ENCODE measurements around the gene AGAP9. TPM values are rescaled to one million over a fixed set of nuclear protein-coding genes. Genes with fewer than 3 reads are reported as not detected.
"Not testable (repeated sequence)": the region's sequence is repeated elsewhere in the genome, so short reads cannot be mapped to it uniquely, and the experiment has no call there.

The AGAP9 gene
- total RNA-seq, 1 experiment from 2014 or later, result 20.7 TPM

- BruUV-seq (replicated peaks); CTCF ChIA-PET; intact Hi-C loops (cut with micrococcal nuclease; ENCODE audit: unreplicated experiment); H3K9me3 ChIP-seq; H3K4me3 ChIP-seq (ENCODE audit: low read depth, low read length); DNase-seq; H3K27ac Mint-ChIP-seq (ENCODE audit: unreplicated experiment); H3K4me1 ChIP-seq; H3K4me1 Mint-ChIP-seq (ENCODE audit: low read depth, unreplicated experiment); H3K36me3 Mint-ChIP-seq (ENCODE audit: insufficient read depth, unreplicated experiment); H3K27me3 ChIP-seq (replicated peaks; ENCODE audit: control insufficient read depth, insufficient read depth, low read length); H3K9me3 Mint-ChIP-seq (ENCODE audit: unreplicated experiment); POLR2A ChIA-PET; H3K4me3 Mint-ChIP-seq (ENCODE audit: unreplicated experiment); H3K27me3 Mint-ChIP-seq (ENCODE audit: insufficient read depth, unreplicated experiment); H3K36me3 ChIP-seq (ENCODE audit: control insufficient read depth, insufficient read depth, low read length): not testable (repeated sequence)
These were observed 31.8 kb downstream of the AGAP9 start, which contains the start of gene FAM25G for GRCh38 chr10:47491600-47491999. TSS of gene FAM25G (minus strand) at chr10:47491700. CDS start at chr10:47491674, 26 bp downstream.

GRCh38 chr10:47489630-47490029, 33.8 kb downstream of the AGAP9 start:
- H3K4me3 Mint-ChIP-seq (ENCODE audit: unreplicated experiment); DNase-seq; H3K36me3 Mint-ChIP-seq (ENCODE audit: insufficient read depth, unreplicated experiment); H3K27me3 ChIP-seq (replicated peaks; ENCODE audit: control insufficient read depth, insufficient read depth, low read length); H3K36me3 ChIP-seq (ENCODE audit: control insufficient read depth, insufficient read depth, low read length); H3K4me1 ChIP-seq; POLR2A ChIA-PET; H3K4me3 ChIP-seq (ENCODE audit: low read depth, low read length); H3K4me1 Mint-ChIP-seq (ENCODE audit: low read depth, unreplicated experiment); H3K9me3 Mint-ChIP-seq (ENCODE audit: unreplicated experiment); H3K27me3 Mint-ChIP-seq (ENCODE audit: insufficient read depth, unreplicated experiment); intact Hi-C loops (cut with micrococcal nuclease; ENCODE audit: unreplicated experiment); H3K9me3 ChIP-seq; H3K27ac Mint-ChIP-seq (ENCODE audit: unreplicated experiment); BruUV-seq (replicated peaks); CTCF ChIA-PET: not testable (repeated sequence)

- H3K4me1 Mint-ChIP-seq (ENCODE audit: low read depth, unreplicated experiment); BruUV-seq (replicated peaks); H3K4me3 Mint-ChIP-seq (ENCODE audit: unreplicated experiment); H3K36me3 Mint-ChIP-seq (ENCODE audit: insufficient read depth, unreplicated experiment); H3K27me3 Mint-ChIP-seq (ENCODE audit: insufficient read depth, unreplicated experiment); H3K9me3 Mint-ChIP-seq (ENCODE audit: unreplicated experiment); H3K4me1 ChIP-seq; H3K27me3 ChIP-seq (replicated peaks; ENCODE audit: control insufficient read depth, insufficient read depth, low read length); POLR2A ChIA-PET; intact Hi-C loops (cut with micrococcal nuclease; ENCODE audit: unreplicated experiment); H3K27ac Mint-ChIP-seq (ENCODE audit: unreplicated experiment); DNase-seq; H3K4me3 ChIP-seq (ENCODE audit: low read depth, low read length); CTCF ChIA-PET; H3K9me3 ChIP-seq; H3K36me3 ChIP-seq (ENCODE audit: control insufficient read depth, insufficient read depth, low read length): not testable (repeated sequence)
These were observed 37.5 kb downstream of the AGAP9 start for GRCh38 chr10:47485943-47486342.

DNA sequence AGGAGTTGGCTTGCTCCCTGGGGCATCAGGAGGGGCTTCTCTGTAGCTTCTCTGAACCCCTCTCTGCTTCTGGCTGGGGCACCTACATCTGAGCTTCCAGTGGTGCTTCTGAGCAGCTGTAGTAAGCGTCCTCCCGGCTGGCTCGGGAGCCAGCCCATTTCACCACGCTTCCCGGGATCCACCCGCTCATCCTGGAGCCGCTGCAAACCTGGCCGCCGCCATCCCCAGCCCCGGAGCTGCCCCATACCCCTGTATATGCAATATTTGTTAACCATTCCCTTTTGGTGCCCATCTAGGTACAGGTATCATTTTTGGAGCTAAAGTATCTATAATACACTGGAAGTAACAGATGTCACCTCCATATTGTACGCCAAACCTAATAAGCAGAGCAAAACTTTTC, 38.7 kb downstream of the AGAP9 start:
- H3K4me3 ChIP-seq (ENCODE audit: low read depth, low read length); H3K4me1 Mint-ChIP-seq (ENCODE audit: low read depth, unreplicated experiment); H3K36me3 ChIP-seq (ENCODE audit: control insufficient read depth, insufficient read depth, low read length); H3K9me3 Mint-ChIP-seq (ENCODE audit: unreplicated experiment); H3K27me3 ChIP-seq (replicated peaks; ENCODE audit: control insufficient read depth, insufficient read depth, low read length); H3K9me3 ChIP-seq; CTCF ChIA-PET; DNase-seq; H3K27me3 Mint-ChIP-seq (ENCODE audit: insufficient read depth, unreplicated experiment); POLR2A ChIA-PET; intact Hi-C loops (cut with micrococcal nuclease; ENCODE audit: unreplicated experiment); H3K4me3 Mint-ChIP-seq (ENCODE audit: unreplicated experiment); H3K27ac Mint-ChIP-seq (ENCODE audit: unreplicated experiment); H3K4me1 ChIP-seq; H3K36me3 Mint-ChIP-seq (ENCODE audit: insufficient read depth, unreplicated experiment); BruUV-seq (replicated peaks): not testable (repeated sequence)

- POLR2A ChIA-PET; H3K4me3 ChIP-seq (ENCODE audit: low read depth, low read length); H3K9me3 Mint-ChIP-seq (ENCODE audit: unreplicated experiment); H3K36me3 Mint-ChIP-seq (ENCODE audit: insufficient read depth, unreplicated experiment); CTCF ChIA-PET; H3K27me3 ChIP-seq (replicated peaks; ENCODE audit: control insufficient read depth, insufficient read depth, low read length); H3K27me3 Mint-ChIP-seq (ENCODE audit: insufficient read depth, unreplicated experiment); H3K4me1 ChIP-seq; H3K9me3 ChIP-seq; H3K36me3 ChIP-seq (ENCODE audit: control insufficient read depth, insufficient read depth, low read length); H3K4me3 Mint-ChIP-seq (ENCODE audit: unreplicated experiment); BruUV-seq (replicated peaks); intact Hi-C loops (cut with micrococcal nuclease; ENCODE audit: unreplicated experiment); DNase-seq; H3K4me1 Mint-ChIP-seq (ENCODE audit: low read depth, unreplicated experiment): not testable (repeated sequence)
- peak within 1 kb of the TSS; percentile 57 for H3K27ac Mint-ChIP-seq (ENCODE audit: unreplicated experiment)
These were observed 39.5 kb downstream of the AGAP9 start, which contains the start of gene ANXA8 for GRCh38 chr10:47483923-47484322. TSS of gene ANXA8 (minus strand) at chr10:47484115. CDS start at chr10:47483933, 182 bp downstream.

GRCh38 chr10:47482367-47482766, 41.1 kb downstream of the AGAP9 start:
- H3K36me3 ChIP-seq (ENCODE audit: control insufficient read depth, insufficient read depth, low read length); H3K9me3 Mint-ChIP-seq (ENCODE audit: unreplicated experiment); H3K36me3 Mint-ChIP-seq (ENCODE audit: insufficient read depth, unreplicated experiment); intact Hi-C loops (cut with micrococcal nuclease; ENCODE audit: unreplicated experiment); H3K4me1 Mint-ChIP-seq (ENCODE audit: low read depth, unreplicated experiment); H3K27ac Mint-ChIP-seq (ENCODE audit: unreplicated experiment); H3K4me3 ChIP-seq (ENCODE audit: low read depth, low read length); H3K4me3 Mint-ChIP-seq (ENCODE audit: unreplicated experiment); H3K4me1 ChIP-seq; CTCF ChIA-PET; H3K27me3 ChIP-seq (replicated peaks; ENCODE audit: control insufficient read depth, insufficient read depth, low read length); POLR2A ChIA-PET; H3K9me3 ChIP-seq; H3K27me3 Mint-ChIP-seq (ENCODE audit: insufficient read depth, unreplicated experiment); DNase-seq: not testable (repeated sequence)
- BruUV-seq (replicated peaks), result TSS peak; percentile 87

DNA sequence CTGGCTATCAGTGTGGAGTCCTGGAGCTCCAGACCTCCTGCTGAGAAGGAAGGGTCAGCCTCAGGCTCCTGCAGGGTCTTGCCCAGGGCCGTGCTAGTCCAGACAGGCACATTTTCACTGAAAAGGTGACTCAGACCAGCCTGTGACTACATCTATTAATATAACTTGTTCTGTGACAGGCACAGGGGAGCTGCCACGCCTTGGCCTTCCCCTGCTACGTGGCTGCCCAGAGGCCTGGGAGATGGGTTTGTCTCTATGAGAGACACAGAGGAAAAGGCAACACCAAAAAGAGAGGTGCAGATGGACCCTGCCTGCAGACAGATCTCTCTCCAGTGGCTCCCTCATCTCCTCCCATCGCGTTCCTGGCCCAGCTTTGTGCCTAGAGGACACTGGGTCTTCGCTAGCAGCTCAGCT, 41.7 kb downstream of the AGAP9 start:
- H3K9me3 ChIP-seq; H3K27ac Mint-ChIP-seq (ENCODE audit: unreplicated experiment); H3K27me3 Mint-ChIP-seq (ENCODE audit: insufficient read depth, unreplicated experiment); H3K36me3 Mint-ChIP-seq (ENCODE audit: insufficient read depth, unreplicated experiment); H3K4me1 Mint-ChIP-seq (ENCODE audit: low read depth, unreplicated experiment); H3K4me3 Mint-ChIP-seq (ENCODE audit: unreplicated experiment); intact Hi-C loops (cut with micrococcal nuclease; ENCODE audit: unreplicated experiment); H3K4me1 ChIP-seq; H3K9me3 Mint-ChIP-seq (ENCODE audit: unreplicated experiment); H3K27me3 ChIP-seq (replicated peaks; ENCODE audit: control insufficient read depth, insufficient read depth, low read length); DNase-seq; H3K36me3 ChIP-seq (ENCODE audit: control insufficient read depth, insufficient read depth, low read length); H3K4me3 ChIP-seq (ENCODE audit: low read depth, low read length); CTCF ChIA-PET; POLR2A ChIA-PET: not testable (repeated sequence)
- TSS peak; percentile 96 for BruUV-seq (replicated peaks)
